Nephron progenitor cell (in vitro differentiated cells): ENCODE measurements around the gene HOXB7.
A peak's percentile ranks its signal among the peaks of the same experiment; 100 is the strongest.

Experiments used
- DNase-seq: peaks from one replicate; pipeline ENCODE4 v3.0.0; 2021
- H3K27ac Mint-ChIP-seq: 2 replicates; pipeline ENCODE4 v1.8.0; 2021; ENCODE audit warnings: mild to moderate bottlenecking, moderate library complexity, mixed read lengths
- H3K27me3 Mint-ChIP-seq: 2 replicates; pipeline ENCODE4 v1.8.0; 2021; ENCODE audit warnings: mild to moderate bottlenecking, low read depth, mixed read lengths; ENCODE audit not compliant: poor library complexity
- H3K36me3 Mint-ChIP-seq: 2 replicates; pipeline ENCODE4 v1.8.0; 2021; ENCODE audit warnings: low read depth, mixed read lengths
- H3K4me1 Mint-ChIP-seq: 2 replicates; pipeline ENCODE4 v1.8.0; 2021; ENCODE audit warnings: mixed read lengths
- H3K4me3 Mint-ChIP-seq: 2 replicates; pipeline ENCODE4 v1.8.0; 2021; ENCODE audit warnings: mild to moderate bottlenecking, moderate library complexity, mixed read lengths
- H3K9me3 Mint-ChIP-seq: 2 replicates; pipeline ENCODE4 v1.8.0; 2021; ENCODE audit warnings: mild to moderate bottlenecking, moderate library complexity, mixed read lengths
- TF ChIP-seq, protein P1 (sequence below): fragments of 200-600 bp; sonication (generic); IDR thresholded peaks from 2 replicates; pipeline ENCODE4 v1.5.0; 2021; ENCODE audit warnings: antibody characterized with exemption

The HOXB7 gene

GRCh38 chr17:48582750-48583069 lies 28.1 kb downstream of the HOXB7 start:
- peaks cover 80% of the 10 kb centered on the region for H3K36me3 Mint-ChIP-seq
- DNase-seq, result no peak
- peaks cover 6% of the 10 kb centered on the region for H3K27me3 Mint-ChIP-seq
- no peaks in the 10 kb centered on the region for H3K9me3 Mint-ChIP-seq
- H3K4me3 Mint-ChIP-seq, result peak overlapping the region; percentile 99
- peak overlapping the region; percentile 100 for H3K27ac Mint-ChIP-seq
- H3K4me1 Mint-ChIP-seq, result peaks cover 58% of the 10 kb centered on the region
- TF ChIP-seq, protein P1, sequence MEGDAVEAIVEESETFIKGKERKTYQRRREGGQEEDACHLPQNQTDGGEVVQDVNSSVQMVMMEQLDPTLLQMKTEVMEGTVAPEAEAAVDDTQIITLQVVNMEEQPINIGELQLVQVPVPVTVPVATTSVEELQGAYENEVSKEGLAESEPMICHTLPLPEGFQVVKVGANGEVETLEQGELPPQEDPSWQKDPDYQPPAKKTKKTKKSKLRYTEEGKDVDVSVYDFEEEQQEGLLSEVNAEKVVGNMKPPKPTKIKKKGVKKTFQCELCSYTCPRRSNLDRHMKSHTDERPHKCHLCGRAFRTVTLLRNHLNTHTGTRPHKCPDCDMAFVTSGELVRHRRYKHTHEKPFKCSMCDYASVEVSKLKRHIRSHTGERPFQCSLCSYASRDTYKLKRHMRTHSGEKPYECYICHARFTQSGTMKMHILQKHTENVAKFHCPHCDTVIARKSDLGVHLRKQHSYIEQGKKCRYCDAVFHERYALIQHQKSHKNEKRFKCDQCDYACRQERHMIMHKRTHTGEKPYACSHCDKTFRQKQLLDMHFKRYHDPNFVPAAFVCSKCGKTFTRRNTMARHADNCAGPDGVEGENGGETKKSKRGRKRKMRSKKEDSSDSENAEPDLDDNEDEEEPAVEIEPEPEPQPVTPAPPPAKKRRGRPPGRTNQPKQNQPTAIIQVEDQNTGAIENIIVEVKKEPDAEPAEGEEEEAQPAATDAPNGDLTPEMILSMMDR, result no peak

- peaks cover 64% of the 10 kb centered on the region for H3K4me1 Mint-ChIP-seq
- TF ChIP-seq, protein P1, result no peak
- peaks cover 3% of the 10 kb centered on the region for H3K27me3 Mint-ChIP-seq
- peak; percentile 69 for DNase-seq
- H3K36me3 Mint-ChIP-seq, result peaks cover 72% of the 10 kb centered on the region
- peak overlapping the region; percentile 100 for H3K27ac Mint-ChIP-seq
- peak overlapping the region; percentile 99 for H3K4me3 Mint-ChIP-seq
- H3K9me3 Mint-ChIP-seq, result no peaks in the 10 kb centered on the region
These were observed 30.9 kb downstream of the HOXB7 start for GRCh38 chr17:48579760-48580554.

DNA sequence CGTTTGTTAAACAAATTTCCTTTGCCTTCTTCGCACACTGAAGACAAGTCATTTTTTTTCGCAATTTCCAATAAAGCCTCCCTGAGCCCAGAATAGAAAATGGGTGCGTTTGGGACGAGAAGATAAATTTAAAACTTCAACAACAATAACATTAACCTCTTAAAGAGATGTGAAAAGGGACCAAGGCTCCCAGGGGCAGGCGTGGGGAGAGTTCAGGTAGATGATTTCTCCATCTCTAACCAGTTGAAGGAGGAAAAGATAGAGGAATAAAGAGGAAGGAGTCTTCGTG lies 31.4 kb downstream of the HOXB7 start:
- Mint-ChIP-seq H3K4me1 (peaks cover 59% of the 10 kb centered on the region), H3K9me3 (no peaks in the 10 kb centered on the region), H3K4me3 (peak overlapping the region; percentile 99), H3K27ac (peak overlapping the region; percentile 100), H3K27me3 (peaks cover 3% of the 10 kb centered on the region), H3K36me3 (peaks cover 72% of the 10 kb centered on the region)
- TF ChIP-seq, protein P1, result no peak
- DNase-seq, result no peak

DNA sequence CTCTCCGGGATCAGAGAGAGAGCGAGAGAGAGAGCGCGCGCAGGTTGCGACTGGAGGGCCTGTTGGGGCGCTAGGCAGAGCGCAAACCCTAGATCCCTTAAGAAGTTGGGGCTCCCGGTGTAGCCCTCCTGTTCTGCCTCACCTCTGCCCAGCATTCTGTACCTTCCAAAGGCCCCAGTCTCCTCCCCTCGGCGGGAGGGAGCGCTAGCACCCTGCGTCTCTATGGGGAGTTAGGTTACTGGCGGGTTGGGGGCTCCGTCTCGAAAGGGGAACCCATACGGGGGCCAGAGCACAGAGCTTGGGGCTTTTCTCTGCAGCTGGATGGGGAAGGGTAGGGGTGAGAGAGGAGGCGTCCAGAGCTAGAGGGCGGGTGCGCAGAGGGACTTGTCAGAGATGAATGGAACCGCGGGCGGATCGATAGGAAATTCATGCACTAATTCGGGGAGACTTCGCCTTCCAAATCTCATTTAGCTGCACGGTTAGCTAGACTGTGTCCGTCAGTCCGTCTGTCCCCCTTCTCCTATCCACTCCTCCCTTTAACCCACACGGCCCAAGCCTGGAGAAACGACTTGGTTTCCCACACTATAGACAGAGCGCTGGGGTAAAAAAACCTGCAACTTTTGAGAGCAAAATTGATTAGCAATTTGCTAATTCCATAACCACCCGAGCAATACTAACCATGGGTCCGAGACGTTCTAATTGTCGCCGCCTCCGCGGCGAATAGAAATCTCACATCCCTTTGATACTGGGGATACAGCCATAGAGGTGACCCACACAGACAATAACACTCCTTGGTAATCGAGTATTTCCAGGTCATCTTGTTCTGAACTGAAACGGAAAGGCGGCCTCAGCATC lies 32.0 kb downstream of the HOXB7 start:
- Mint-ChIP-seq H3K27ac (peak overlapping the region; percentile 100), H3K4me1 (peaks cover 53% of the 10 kb centered on the region), H3K27me3 (peaks cover 3% of the 10 kb centered on the region), H3K9me3 (no peaks in the 10 kb centered on the region), H3K4me3 (peak overlapping the region; percentile 99), H3K36me3 (peaks cover 72% of the 10 kb centered on the region)
- TF ChIP-seq, protein P1, result no peak
- DNase-seq, result peak; percentile 55

GRCh38 chr17:48577946-48578615 lies 32.7 kb downstream of the HOXB7 start, which contains the start of gene HOXB4:
HOXB4 (minus strand) TSS chr17:48578350; CDS start chr17:48578319, 31 bp downstream.
- TF ChIP-seq, protein P1, result no peak
- DNase-seq, result peak; percentile 80
- Mint-ChIP-seq H3K36me3 (peaks cover 72% of the 10 kb centered on the region), H3K4me3 (peak within 1 kb of the TSS; percentile 99), H3K9me3 (no peaks in the 10 kb centered on the region), H3K4me1 (peaks cover 46% of the 10 kb centered on the region), H3K27ac (peak within 1 kb of the TSS; percentile 100), H3K27me3 (peaks cover 3% of the 10 kb centered on the region)
